Adipose tissue (tissue), 3 donors: ENCODE measurements around the gene KRT79. TPM values are rescaled to one million over a fixed set of nuclear protein-coding genes. Genes with fewer than 3 reads are reported as not detected.

Experiments used
- H3K27ac ChIP-seq: one replicate; pipeline ENCODE4 v1.5.1; 2013; ENCODE audit warnings: low read depth, low read length
- WGBS, 3 donors: extraction: QIAGEN DNeasy Blood & Tissue Kit; methylation state at CpG; one replicate each; pipeline ENCODE4 v1.1.7; 2013; 5-methylcytosine and 5-hydroxymethylcytosine counted together
- polyA plus RNA-seq, 3 donors: library from polyadenylated mRNA; stranded (reverse); fragments of 200-250 nt; gene quantifications; one replicate each; pipeline ENCODE4 v1.2.3, GENCODE V29; 2013
- donor health status: healthy with polysubstance abuse.
- donor health status: Bipolar disorder and iron deficiency.
- donor health status: healthy.

The KRT79 gene
- polyA plus RNA-seq, 3 donors = 0.26 to 6.1 (median 1.0) TPM

- H3K27ac ChIP-seq = no peak overlapping the region
- 69 to 83% (median 79%) methylated on average over 6 of the region's 6 CpGs for WGBS, 3 donors
Observed at GRCh38 chr12:52837781-52838608, 3.9 kb upstream of the KRT79 start.

- 68 to 82% (median 78%) methylated on average over 9 of the region's 9 CpGs for WGBS, 3 donors
- H3K27ac ChIP-seq = no peak overlapping the region
Observed at GRCh38 chr12:52837413-52837741, 3.3 kb upstream of the KRT79 start.

GRCh38 chr12:52836491-52837412 is 2.6 kb upstream of the KRT79 start:
- 79 to 90% (median 85%) methylated on average over 9 of the region's 9 CpGs for WGBS, 3 donors
- no peak overlapping the region for H3K27ac ChIP-seq

GRCh38 chr12:52836042-52836466 is 1.9 kb upstream of the KRT79 start:
- no peak overlapping the region for H3K27ac ChIP-seq
- WGBS, 3 donors = 59 to 75% (median 62%) methylated on average over 7 of the region's 7 CpGs

GRCh38 chr12:52835271-52836041 is 1.3 kb upstream of the KRT79 start:
- WGBS, 3 donors = 63 to 81% (median 79%) methylated on average over 15 of the region's 15 CpGs
- H3K27ac ChIP-seq = no peak overlapping the region

GRCh38 chr12:52834727-52835001 is 553 bp upstream of the KRT79 start:
- WGBS, 3 donors = 57 to 73% (median 70%) methylated on average over 4 of the region's 4 CpGs
- no peak overlapping the region for H3K27ac ChIP-seq

GRCh38 chr12:52832985-52833905 is 866 bp downstream of the KRT79 start:
- WGBS, 3 donors = 89 to 94% (median 94%) methylated on average over 20 of the region's 20 CpGs
- H3K27ac ChIP-seq = no peak overlapping the region

- WGBS, 3 donors = 68 to 75% (median 71%) methylated on average over 3 of the region's 3 CpGs
- no peak overlapping the region for H3K27ac ChIP-seq
Observed at GRCh38 chr12:52832451-52832850, 1.7 kb downstream of the KRT79 start.

- H3K27ac ChIP-seq = no peak overlapping the region
- WGBS, 3 donors = 83 to 89% (median 84%) methylated on average over 7 of the region's 7 CpGs
Observed at GRCh38 chr12:52831251-52831650, 2.9 kb downstream of the KRT79 start.

GRCh38 chr12:52829986-52830770 is 3.9 kb downstream of the KRT79 start:
- H3K27ac ChIP-seq = no peak overlapping the region
- WGBS, 3 donors = 67 to 83% (median 80%) methylated on average over 8 of the region's 8 CpGs

GRCh38 chr12:52828591-52829021 is 5.5 kb downstream of the KRT79 start:
- WGBS, 3 donors = 11 to 21% (median 16%) methylated on average over 2 of the region's 2 CpGs
- H3K27ac ChIP-seq = no peak overlapping the region

GRCh38 chr12:52828156-52828555 is 6.0 kb downstream of the KRT79 start:
- H3K27ac ChIP-seq = no peak overlapping the region

- no peak overlapping the region for H3K27ac ChIP-seq
- WGBS, 3 donors = 71 to 85% (median 81%) methylated on average over 6 of the region's 6 CpGs
Observed at GRCh38 chr12:52827499-52828090, 6.5 kb downstream of the KRT79 start.

- H3K27ac ChIP-seq = no peak overlapping the region
- 82 to 96% (median 93%) methylated on average over 11 of the region's 11 CpGs for WGBS, 3 donors
Observed at GRCh38 chr12:52826611-52827498, 7.3 kb downstream of the KRT79 start.

GRCh38 chr12:52825961-52826360 is 8.2 kb downstream of the KRT79 start:
- 63 to 84% (median 75%) methylated on average over 4 of the region's 4 CpGs for WGBS, 3 donors
- no peak overlapping the region for H3K27ac ChIP-seq
